Measurements from ENCODE around the gene PIMREG. TPM values are rescaled to one million over a fixed set of nuclear protein-coding genes. Genes with fewer than 3 reads are reported as not detected.
"Not testable (repeated sequence)": the region's sequence is repeated elsewhere in the genome, so short reads cannot be mapped to it uniquely, and the experiment has no call there.

PIMREG gene
- polyA plus RNA-seq, 3 donors = not detected

DNA sequence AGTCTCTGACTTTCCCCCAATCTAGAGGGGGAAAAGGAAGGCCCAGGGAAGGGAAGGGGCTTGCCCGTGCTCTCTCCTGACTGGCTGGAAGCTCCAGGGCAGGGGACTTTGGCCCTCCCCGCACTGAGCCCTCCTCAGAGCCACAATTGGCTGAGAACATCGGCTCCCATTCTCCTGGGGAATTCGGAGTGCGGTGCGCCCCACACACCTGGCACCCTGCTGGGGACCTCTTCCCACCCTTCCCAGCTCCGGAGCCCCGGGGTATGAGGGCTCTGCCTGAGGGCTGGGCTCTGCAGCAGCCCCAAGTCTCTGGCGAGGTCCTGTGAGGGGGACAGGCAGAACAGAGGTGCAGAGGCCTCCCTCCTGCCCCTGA, 36.0 kb downstream of the PIMREG start:
- H3K27me3 ChIP-seq (ENCODE audit: control insufficient read depth in 2 of 2, insufficient read depth in 2 of 2, low read length in 2 of 2) = no peaks in the 10 kb centered on the region
- H4K20me1 ChIP-seq (ENCODE audit: insufficient read depth, low read length) = no peaks in the 10 kb centered on the region
- H3K79me2 ChIP-seq (ENCODE audit: insufficient read depth, low read length) = no peaks in the 10 kb centered on the region
- Mint-ChIP-seq H3K9me3 (no peaks in the 10 kb centered on the region), H3K27ac (no peak overlapping the region), H3K4me1 (no peaks in the 10 kb centered on the region), H3K36me3 (no peaks in the 10 kb centered on the region), H3K27me3 (ENCODE audit: low read depth in 3 of 3) (peaks cover 6 to 10% (median 10%) of the 10 kb centered on the region in 3 donors), H3K4me3 (no peak overlapping the region)
- H3K27ac ChIP-seq (ENCODE audit: low read depth in 1 of 2, low read length in 2 of 2) = no peak overlapping the region
- no peaks in the 10 kb centered on the region for H3K4me1 ChIP-seq (ENCODE audit: control insufficient read depth in 1 of 2, insufficient read depth in 2 of 2, low read length in 2 of 2)
- H3K9me3 ChIP-seq (replicated peaks in 1 of 2; ENCODE audit: control insufficient read depth in 1 of 2, insufficient read depth in 1 of 2, low read length in 2 of 2) = no peaks in the 10 kb centered on the region
- no peak overlapping the region for H3K9ac ChIP-seq (ENCODE audit: insufficient read depth, low read length, poor library complexity, severe bottlenecking)
- 80% methylated on average over 8 of the region's 9 CpGs for WGBS (ENCODE audit: insufficient coverage)
- intact Hi-C loops (cut with micrococcal nuclease) = no loop called here
- H2AFZ ChIP-seq (ENCODE audit: insufficient read depth, low read depth, low read length, poor library complexity, severe bottlenecking) = no peak overlapping the region
- no peaks in the 10 kb centered on the region for H3K36me3 ChIP-seq (replicated peaks in 1 of 2; ENCODE audit: control insufficient read depth in 1 of 2, insufficient read depth in 2 of 2, low read length in 2 of 2)
- H3K4me3 ChIP-seq (replicated peaks in 1 of 3; ENCODE audit: low read depth in 2 of 3, low read length in 3 of 3) = no peak overlapping the region
- H3K4me2 ChIP-seq (replicated peaks; ENCODE audit: extremely low read depth, low read length, poor library complexity, severe bottlenecking) = no peak overlapping the region
- TF ChIP-seq, protein P1, sequence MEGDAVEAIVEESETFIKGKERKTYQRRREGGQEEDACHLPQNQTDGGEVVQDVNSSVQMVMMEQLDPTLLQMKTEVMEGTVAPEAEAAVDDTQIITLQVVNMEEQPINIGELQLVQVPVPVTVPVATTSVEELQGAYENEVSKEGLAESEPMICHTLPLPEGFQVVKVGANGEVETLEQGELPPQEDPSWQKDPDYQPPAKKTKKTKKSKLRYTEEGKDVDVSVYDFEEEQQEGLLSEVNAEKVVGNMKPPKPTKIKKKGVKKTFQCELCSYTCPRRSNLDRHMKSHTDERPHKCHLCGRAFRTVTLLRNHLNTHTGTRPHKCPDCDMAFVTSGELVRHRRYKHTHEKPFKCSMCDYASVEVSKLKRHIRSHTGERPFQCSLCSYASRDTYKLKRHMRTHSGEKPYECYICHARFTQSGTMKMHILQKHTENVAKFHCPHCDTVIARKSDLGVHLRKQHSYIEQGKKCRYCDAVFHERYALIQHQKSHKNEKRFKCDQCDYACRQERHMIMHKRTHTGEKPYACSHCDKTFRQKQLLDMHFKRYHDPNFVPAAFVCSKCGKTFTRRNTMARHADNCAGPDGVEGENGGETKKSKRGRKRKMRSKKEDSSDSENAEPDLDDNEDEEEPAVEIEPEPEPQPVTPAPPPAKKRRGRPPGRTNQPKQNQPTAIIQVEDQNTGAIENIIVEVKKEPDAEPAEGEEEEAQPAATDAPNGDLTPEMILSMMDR (IDR thresholded peaks at IDR 0.05) = no peak
- no peak for DNase-seq

DNA sequence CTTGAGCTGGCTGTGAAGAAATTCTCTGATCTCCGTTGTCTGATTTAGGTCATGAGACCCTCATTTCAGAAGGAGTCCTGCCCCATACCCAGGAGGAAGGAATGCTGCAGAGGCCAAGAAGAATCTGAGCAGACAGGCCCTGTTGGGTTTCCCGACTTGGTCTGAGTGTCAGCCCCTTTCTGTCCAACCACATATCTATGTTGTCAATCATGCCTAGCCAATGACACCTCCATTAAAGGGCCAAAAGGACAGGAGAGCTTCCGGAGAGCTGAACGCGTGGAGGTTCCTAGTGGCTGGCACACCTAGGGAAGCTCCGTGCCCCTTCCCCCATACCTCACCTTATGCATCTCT, 37.8 kb downstream of the PIMREG start:
- Mint-ChIP-seq H3K9me3 (no peaks in the 10 kb centered on the region), H3K27me3 (ENCODE audit: low read depth in 3 of 3) (peaks cover 7 to 14% (median 8%) of the 10 kb centered on the region in 3 donors), H3K4me1 (no peaks in the 10 kb centered on the region), H3K4me3 (no peak overlapping the region), H3K27ac (no peak overlapping the region), H3K36me3 (no peaks in the 10 kb centered on the region)
- no peaks in the 10 kb centered on the region for H3K4me1 ChIP-seq (ENCODE audit: control insufficient read depth in 1 of 2, insufficient read depth in 2 of 2, low read length in 2 of 2)
- no peak overlapping the region for H3K4me2 ChIP-seq (replicated peaks; ENCODE audit: extremely low read depth, low read length, poor library complexity, severe bottlenecking)
- H3K79me2 ChIP-seq (ENCODE audit: insufficient read depth, low read length) = no peaks in the 10 kb centered on the region
- H3K36me3 ChIP-seq (replicated peaks in 1 of 2; ENCODE audit: control insufficient read depth in 1 of 2, insufficient read depth in 2 of 2, low read length in 2 of 2) = no peaks in the 10 kb centered on the region
- no peak overlapping the region for H2AFZ ChIP-seq (ENCODE audit: insufficient read depth, low read depth, low read length, poor library complexity, severe bottlenecking)
- H3K27me3 ChIP-seq (ENCODE audit: control insufficient read depth in 2 of 2, insufficient read depth in 2 of 2, low read length in 2 of 2) = no peaks in the 10 kb centered on the region
- WGBS (ENCODE audit: insufficient coverage) = 83% methylated on average over 1 of the region's 6 CpGs
- no peak overlapping the region for H3K9ac ChIP-seq (ENCODE audit: insufficient read depth, low read length, poor library complexity, severe bottlenecking)
- intact Hi-C loops (cut with micrococcal nuclease) = no loop called here
- no peak overlapping the region for H3K27ac ChIP-seq (ENCODE audit: low read depth in 1 of 2, low read length in 2 of 2)
- no peak overlapping the region for H3K4me3 ChIP-seq (replicated peaks in 1 of 3; ENCODE audit: low read depth in 2 of 3, low read length in 3 of 3)
- no peaks in the 10 kb centered on the region for H4K20me1 ChIP-seq (ENCODE audit: insufficient read depth, low read length)
- no peaks in the 10 kb centered on the region for H3K9me3 ChIP-seq (replicated peaks in 1 of 2; ENCODE audit: control insufficient read depth in 1 of 2, insufficient read depth in 1 of 2, low read length in 2 of 2)
- TF ChIP-seq, protein P1 (IDR thresholded peaks at IDR 0.05) = no peak
- no peak for DNase-seq

DNA sequence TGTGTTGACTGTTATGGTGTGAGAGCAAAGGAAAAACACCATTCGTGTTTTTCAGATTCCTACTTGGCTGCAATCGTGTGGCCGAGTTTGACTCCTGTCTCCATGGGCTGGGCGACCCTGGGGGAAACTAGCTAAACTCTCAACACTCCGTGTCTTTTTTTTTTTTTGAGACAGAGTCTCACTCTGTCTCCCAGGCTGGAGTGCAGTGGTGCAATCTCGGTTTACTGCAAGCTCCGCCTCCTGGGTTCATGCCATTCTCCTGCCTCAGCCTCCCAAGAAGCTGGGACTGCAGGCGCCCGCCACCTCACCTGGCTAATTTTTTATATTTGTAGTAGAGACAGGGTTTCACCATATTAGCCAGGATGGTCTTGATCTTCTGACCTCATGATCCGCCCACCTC, 38.5 kb downstream of the PIMREG start:
- H3K9ac ChIP-seq (ENCODE audit: insufficient read depth, low read length, poor library complexity, severe bottlenecking); H4K20me1 ChIP-seq (ENCODE audit: insufficient read depth, low read length); H3K27ac Mint-ChIP-seq; H3K4me3 ChIP-seq (replicated peaks in 1 of 3; ENCODE audit: low read depth in 2 of 3, low read length in 3 of 3); H3K36me3 ChIP-seq (replicated peaks in 1 of 2; ENCODE audit: control insufficient read depth in 1 of 2, insufficient read depth in 2 of 2, low read length in 2 of 2); H3K27me3 ChIP-seq (ENCODE audit: control insufficient read depth in 2 of 2, insufficient read depth in 2 of 2, low read length in 2 of 2); H2AFZ ChIP-seq (ENCODE audit: insufficient read depth, low read depth, low read length, poor library complexity, severe bottlenecking); H3K27ac ChIP-seq (ENCODE audit: low read depth in 1 of 2, low read length in 2 of 2); H3K9me3 Mint-ChIP-seq; H3K36me3 Mint-ChIP-seq; H3K4me1 ChIP-seq (ENCODE audit: control insufficient read depth in 1 of 2, insufficient read depth in 2 of 2, low read length in 2 of 2); H3K4me1 Mint-ChIP-seq; H3K9me3 ChIP-seq (replicated peaks in 1 of 2; ENCODE audit: control insufficient read depth in 1 of 2, insufficient read depth in 1 of 2, low read length in 2 of 2); intact Hi-C loops (cut with micrococcal nuclease); H3K4me3 Mint-ChIP-seq; H3K79me2 ChIP-seq (ENCODE audit: insufficient read depth, low read length); DNase-seq; H3K4me2 ChIP-seq (replicated peaks; ENCODE audit: extremely low read depth, low read length, poor library complexity, severe bottlenecking): not testable (repeated sequence)
- peaks cover 7 to 11% (median 10%) of the 10 kb centered on the region in 3 donors for H3K27me3 Mint-ChIP-seq (ENCODE audit: low read depth in 3 of 3)
- 90% methylated on average over 7 of the region's 10 CpGs for WGBS (ENCODE audit: insufficient coverage)
